K562 (cell line): ENCODE data around the gene TSHZ1. TPM values are rescaled to one million over a fixed set of nuclear protein-coding genes. Genes with fewer than 3 reads are reported as not detected.

Source experiments
- ATAC-seq: fragments of 200-7000 bp; cut with Tn5 transposase; 3 replicates; pipeline ENCODE4 v1.9.1; 2020; ENCODE audit warnings: moderate library complexity
- BruUV-seq: library from RNA; stranded (reverse); fragments of 400-500 nt; replicated peaks from 2 replicates; lab custom pipeline; 2021; lab: Mats Ljungman, UMichigan
- CTCF ChIA-PET: fragments of 300-600 bp; formaldehyde crosslinking; extraction: SDS; loops from one replicate; lab custom pipeline; 2021; ENCODE audit warnings: low intra/inter-chr PET ratio; lab: Yijun Ruan, JAX
- POLR2A ChIA-PET: fragments of 300-600, 350-650 bp; sonication (Branson Sonifier 250); formaldehyde crosslinking; extraction: SDS; loops from one replicate; lab custom pipeline; 2021; ENCODE audit warnings: antibody characterized with exemption, inconsistent platforms; lab: Yijun Ruan, JAX
- DNase-seq, 4 experiments: peaks; one replicate each; pipeline versions ENCODE4 v3.0.0 to v3.0.0-alpha.2; 2011 to 2018; ENCODE audit warnings: low spot score in 3 of 4, mixed read lengths in 3 of 4; ENCODE audit errors: extremely low read depth in 1 of 4
- FAIRE-seq: peaks from 2 replicates; lab custom pipeline; 2011; peaks lifted over from hg19 to GRCh38; lab: Jason Lieb, UNC
- H2AFZ ChIP-seq: 2 replicates; pipeline ENCODE4 v1.6.0; 2011; ENCODE audit warnings: low read depth, low read length, control low read depth, inconsistent platforms
- H3K27ac ChIP-seq: fragments of 200-600 bp; 3 replicates; pipeline ENCODE4 v1.8.0; 2011; ENCODE audit warnings: low read depth, mild to moderate bottlenecking, control low read depth, inconsistent platforms, low read length, moderate library complexity, mixed read lengths; ENCODE audit errors: extremely low read depth
- H3K27me3 ChIP-seq, 2 experiments: fragments of 300-600 bp in 1 of 2; 2 replicates in 1 of 2; 3 replicates in 1 of 2; pipeline versions ENCODE4 v1.6.0 to v1.8.0; 2011; ENCODE audit warnings: inconsistent platforms in 2 of 2, low read length in 2 of 2, mild to moderate bottlenecking in 1 of 2, mixed read lengths in 1 of 2, moderate library complexity in 1 of 2; ENCODE audit not compliant: control insufficient read depth in 2 of 2, insufficient read depth in 2 of 2
- H3K36me3 ChIP-seq: fragments of 300-600 bp; 3 replicates; pipeline ENCODE4 v1.8.0; 2011; ENCODE audit warnings: mild to moderate bottlenecking, low read length, inconsistent platforms; ENCODE audit not compliant: control insufficient read depth, insufficient read depth
- H3K4me1 ChIP-seq, 2 experiments: fragments of 200-600 bp in 1 of 2; replicated peaks in 1 of 2; 2 replicates in 1 of 2; 3 replicates in 1 of 2; pipeline versions ENCODE4 v1.5.1 to v1.8.0; 2011; ENCODE audit warnings: inconsistent platforms in 2 of 2, low read length in 2 of 2, mild to moderate bottlenecking in 1 of 2, mixed read lengths in 1 of 2, moderate library complexity in 1 of 2; ENCODE audit not compliant: control insufficient read depth in 2 of 2, insufficient read depth in 2 of 2
- H3K4me2 ChIP-seq: 2 replicates; pipeline ENCODE4 v1.6.1; 2011; ENCODE audit warnings: low read length, control low read depth, inconsistent platforms, mixed read lengths; ENCODE audit not compliant: insufficient read depth
- H3K4me3 ChIP-seq: fragments of 200-600 bp; sonication (generic), shearing (Covaris generic); 2 replicates; pipeline ENCODE4 v1.5.1; 2016; ENCODE audit warnings: control low read depth, inconsistent platforms
- H3K79me2 ChIP-seq: fragments of 200-600 bp; 3 replicates; pipeline ENCODE4 v1.8.0; 2011; ENCODE audit warnings: low read length, inconsistent platforms; ENCODE audit not compliant: control insufficient read depth, insufficient read depth
- H3K9ac ChIP-seq, 2 experiments: 2 replicates each; pipeline versions ENCODE4 v1.6.0 to v1.6.1; 2011; ENCODE audit warnings: low read depth in 2 of 2, low read length in 2 of 2, control low read depth in 1 of 2, inconsistent platforms in 1 of 2, mild to moderate bottlenecking in 1 of 2, mixed read lengths in 1 of 2; ENCODE audit not compliant: insufficient read depth in 1 of 2
- H3K9me1 ChIP-seq: one replicate; pipeline ENCODE4 v1.6.0; 2011; ENCODE audit warnings: inconsistent platforms, mild to moderate bottlenecking, low read length, moderate library complexity; ENCODE audit not compliant: control insufficient read depth, insufficient read depth
- H3K9me3 ChIP-seq: replicated peaks from 2 replicates; pipeline ENCODE4 v1.5.1; 2011; ENCODE audit warnings: low read depth, low read length, inconsistent platforms; ENCODE audit not compliant: control insufficient read depth, insufficient read depth
- H4K20me1 ChIP-seq: replicated peaks from 2 replicates; pipeline ENCODE4 v1.6.1; 2011; ENCODE audit warnings: low read length, inconsistent platforms, mixed read lengths; ENCODE audit not compliant: control insufficient read depth, insufficient read depth
- DIDO1 ChIP-seq: fragments of 450-650 bp; IDR thresholded peaks from 2 replicates; pipeline ENCODE4 v1.6.1; 2016; ENCODE audit warnings: low read depth, missing biosample characterization, missing genetic modification characterization
- HMBOX1 ChIP-seq: sonication (generic); IDR thresholded peaks from 2 replicates; pipeline ENCODE4 v1.6.1; 2016
- MEIS2 ChIP-seq: fragments of 450-650 bp; IDR thresholded peaks from 2 replicates; pipeline ENCODE4 v1.6.1; 2014; ENCODE audit warnings: mild to moderate bottlenecking; ENCODE audit not compliant: partially characterized antibody
- PBX2 ChIP-seq, 2 experiments: IDR thresholded peaks in 1 of 2; conservative IDR thresholded peaks in 1 of 2; 2 replicates each; pipeline ENCODE4 v1.6.1; 2016; ENCODE audit warnings: low read depth in 2 of 2, mild to moderate bottlenecking in 1 of 2, missing compliant biosample characterization in 1 of 2, missing genetic modification characterization in 1 of 2, moderate library complexity in 1 of 2
- PKNOX1 ChIP-seq: fragments of 450-650 bp; IDR thresholded peaks from 2 replicates; pipeline ENCODE4 v1.6.1; 2016
- SAP30 ChIP-seq: fragments of 200-600 bp; sonication (generic); IDR thresholded peaks from 2 replicates; pipeline ENCODE4 v1.6.1; 2012; ENCODE audit warnings: borderline replicate concordance, low read depth, mild to moderate bottlenecking, moderate library complexity, low read length, control low read depth, inconsistent platforms; ENCODE audit not compliant: insufficient read depth, poor library complexity, severe bottlenecking
- WGBS: fragments of 100-300 bp; shearing (Covaris generic); methylation state at CpG from one replicate; pipeline ENCODE4 v1.1.6; 2016; ENCODE audit warnings: low coverage, mixed read lengths; ENCODE audit not compliant: insufficient coverage; ENCODE audit errors: missing lambda C conversion rate; 5-methylcytosine and 5-hydroxymethylcytosine counted together
- in situ Hi-C: fragments of 300-500 bp; cut with MboI; formaldehyde crosslinking; loops from 4 replicates; pipeline ENCODE4 v1.15.0; 2018; ENCODE audit warnings: inconsistent platforms, mixed read lengths
- intact Hi-C: fragments of 100-400 bp; cut with micrococcal nuclease; formaldehyde crosslinking; loops from 2 replicates; pipeline ENCODE4 v1.14.2; 2022
- polyA plus RNA-seq, 8 experiments: library from polyadenylated mRNA; depleted of rRNA in 4 of 8; stranded (reverse) in 5 of 8; unstranded in 3 of 8; fragments of >200 nt; fragmentation: Nextera tagmentation in 2 of 8; fragmentation: Illumina TruSeq in 1 of 8; extraction: Ambion mirVana in 2 of 8; extraction: Trizol in 1 of 8; gene quantifications; 2 replicates each; pipeline versions ENCODE4 v1.2.1 to v1.2.3, GENCODE V29; 2011 to 2014; ENCODE audit warnings: inconsistent platforms in 1 of 8, missing spikeins in 1 of 8
- total RNA-seq, 7 experiments: library from RNA; depleted of rRNA in 6 of 7; stranded (reverse); fragments of >200 nt in 6 of 7; fragmentation: Illumina TruSeq in 2 of 7; extraction: Trizol in 2 of 7; gene quantifications; 2 replicates each; pipeline versions ENCODE4 v1.2.1 to v1.2.3, GENCODE V29; 2011 to 2021; ENCODE audit warnings: low replicate concordance in 1 of 7

The TSHZ1 gene
- total and polyA plus RNA-seq, 9 of the 15 experiments (the other 6 are each of a cell fraction or from before 2014, with no cell fraction given): 1.1 to 7.2 (median 2.7) TPM

GRCh38 chr18:75226286-75226955, 15.8 kb downstream of the TSHZ1 start:
- no peak overlapping the region for H3K27ac ChIP-seq
- POLR2A ChIA-PET: interaction anchor here (1.1 to 1.6 kb wide), 2 partner anchors 10 to 14 kb away, joined by 4 read pairs; no protein-coding TSS in a partner anchor
- H3K4me2 ChIP-seq: no peak overlapping the region
- H3K27me3 ChIP-seq: no peaks in the 10 kb centered on the region
- TF ChIP-seq MEIS2: peak; percentile 94
- no peak for TF ChIP-seq SAP30
- peak; percentile 82 for TF ChIP-seq PKNOX1
- no peak for TF ChIP-seq PBX2 (CRISPR knock-in tag; IDR thresholded peaks at IDR 0.05; ENCODE audit: low read depth)
- TF ChIP-seq PBX2 (tag; conservative IDR thresholded peaks at IDR 0.05; ENCODE audit: low read depth): peak; percentile 95
- TF ChIP-seq HMBOX1: no peak
- TF ChIP-seq DIDO1: no peak
- TF ChIP-seq, all 486 proteins: peak for 3
- H3K9me1 ChIP-seq: no peaks in the 10 kb centered on the region
- no TSS peak for BruUV-seq
- no peaks in the 10 kb centered on the region; the same call in 2 of the 3 replicates for H3K79me2 ChIP-seq
- peak; percentile 78 for ATAC-seq
- DNase-seq: peak in 2 of 4 experiments; percentile 25 to 43
- no peak overlapping the region for H3K4me3 ChIP-seq
- no peaks in the 10 kb centered on the region for H4K20me1 ChIP-seq
- H3K9ac ChIP-seq: peak overlapping the region in 1 of 2 experiments; percentile 23; a peak in 1 of 4 replicates
- peaks cover 3 to 6% of the 10 kb centered on the region in 2 experiments; a peak in 3 of 5 replicates for H3K4me1 ChIP-seq
- no peaks in the 10 kb centered on the region for H3K9me3 ChIP-seq
- no peaks in the 10 kb centered on the region for H3K36me3 ChIP-seq
- H2AFZ ChIP-seq: no peak overlapping the region
- 29% methylated on average over 11 of the region's 11 CpGs for WGBS
- FAIRE-seq: no peak
- CTCF ChIA-PET: no interaction called here
- intact Hi-C loops: no loop called here
- in situ Hi-C loops: no loop called here
